HG02623 (cell line): ENCODE results near the gene BABAM1.

Source experiments
- ATAC-seq: cut with Tn5 transposase; IDR thresholded peaks from one replicate; pipeline ENCODE4 v1.9.1; 2021; ENCODE audit warnings: moderate library complexity; ENCODE audit not compliant: unreplicated experiment

The BABAM1 gene

DNA sequence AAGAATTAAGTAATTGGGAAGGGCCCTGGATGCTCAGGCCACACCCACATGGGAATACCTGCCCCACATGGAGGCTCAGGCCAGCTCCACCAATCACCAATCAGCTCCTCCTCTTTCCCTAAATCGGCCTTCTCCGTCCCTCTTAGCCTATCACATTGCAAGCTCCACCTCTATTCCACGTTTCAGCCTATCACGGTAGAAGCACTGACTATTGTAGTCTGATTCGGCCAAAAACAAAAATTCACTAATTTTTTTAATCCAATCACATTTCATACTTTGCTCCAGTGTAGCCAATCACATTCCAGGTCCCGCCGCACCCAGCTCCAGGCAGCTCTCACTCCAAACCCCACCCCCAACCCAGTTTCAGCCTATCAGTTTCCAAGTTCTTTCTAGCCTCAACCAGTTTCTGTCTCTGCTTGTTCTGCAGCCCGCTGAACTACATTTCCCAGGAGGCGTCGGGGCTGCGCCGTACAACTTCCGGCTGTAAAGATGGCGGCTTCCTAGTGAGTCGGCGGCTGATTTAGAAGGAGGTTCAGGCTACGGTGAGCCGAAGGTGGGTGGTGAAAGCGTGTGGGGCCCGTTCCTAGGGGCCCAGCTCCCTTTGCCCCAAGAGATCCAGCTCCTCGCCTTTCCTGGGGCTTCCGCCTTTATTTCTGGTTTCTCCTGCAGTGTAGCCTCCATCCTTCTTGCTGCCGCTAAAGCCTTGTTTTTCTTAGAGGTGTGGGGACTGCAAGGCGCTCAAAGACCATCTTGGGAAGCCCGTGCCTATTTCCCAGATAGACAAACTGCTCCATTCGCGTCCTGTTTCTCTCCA is at the start of gene BABAM1:
Gene BABAM1, plus strand, starts transcription at position 469 of the 814 bp plus-strand sequence. CDS start 1,364 bp downstream, outside the sequence.
- ATAC-seq, result peak; percentile 88

- no peak for ATAC-seq
Measured at GRCh38 chr19:17219286-17219685, 48.0 kb upstream of the BABAM1 start.

DNA sequence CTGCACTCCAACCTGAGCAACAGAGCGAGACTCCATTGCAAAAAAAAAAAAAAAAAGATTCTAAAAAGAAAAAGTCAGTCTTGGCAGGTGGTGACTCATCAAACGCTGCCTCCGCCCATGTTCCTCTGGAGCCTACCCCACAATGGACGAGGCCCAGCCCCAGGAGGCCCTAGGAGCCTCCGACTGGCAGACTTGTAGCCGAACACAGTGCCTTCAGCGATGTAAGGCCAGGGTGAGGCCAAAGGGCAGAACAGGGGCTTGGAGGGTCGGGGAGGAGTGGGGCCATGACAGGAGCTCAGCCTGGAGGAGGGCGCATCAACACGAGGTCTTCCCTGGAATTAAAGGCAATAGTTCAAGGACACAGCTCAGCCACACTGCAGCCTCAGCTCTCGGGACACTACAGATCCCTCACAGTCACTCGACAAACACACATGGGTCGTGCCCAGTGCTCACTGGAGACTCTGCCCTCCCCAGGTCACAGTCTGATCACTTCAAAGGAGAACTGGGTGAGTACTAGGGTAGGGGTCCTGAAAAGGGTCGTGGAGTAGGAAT is 47.0 kb upstream of the BABAM1 start:
- no peak for ATAC-seq

DNA sequence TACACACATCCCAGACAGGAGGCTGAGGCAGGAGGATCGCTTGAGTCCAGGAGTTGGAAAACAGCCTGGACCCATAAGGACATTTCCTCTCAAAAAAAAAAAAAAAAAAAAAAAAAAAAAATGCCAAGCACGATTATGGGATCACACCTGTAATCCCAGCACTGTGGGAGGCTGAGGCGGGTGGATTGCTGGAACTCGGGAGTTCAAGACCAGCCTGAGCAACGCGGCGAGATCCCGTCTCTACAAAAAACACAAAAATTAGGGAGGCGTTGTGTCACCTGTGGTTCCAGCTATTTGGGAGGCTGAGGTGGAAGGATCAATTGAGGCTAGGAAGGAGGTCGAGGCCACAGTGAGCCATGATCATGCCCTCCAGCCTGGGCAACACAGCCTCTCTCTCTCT is 42.2 kb upstream of the BABAM1 start:
- ATAC-seq, result no peak

DNA sequence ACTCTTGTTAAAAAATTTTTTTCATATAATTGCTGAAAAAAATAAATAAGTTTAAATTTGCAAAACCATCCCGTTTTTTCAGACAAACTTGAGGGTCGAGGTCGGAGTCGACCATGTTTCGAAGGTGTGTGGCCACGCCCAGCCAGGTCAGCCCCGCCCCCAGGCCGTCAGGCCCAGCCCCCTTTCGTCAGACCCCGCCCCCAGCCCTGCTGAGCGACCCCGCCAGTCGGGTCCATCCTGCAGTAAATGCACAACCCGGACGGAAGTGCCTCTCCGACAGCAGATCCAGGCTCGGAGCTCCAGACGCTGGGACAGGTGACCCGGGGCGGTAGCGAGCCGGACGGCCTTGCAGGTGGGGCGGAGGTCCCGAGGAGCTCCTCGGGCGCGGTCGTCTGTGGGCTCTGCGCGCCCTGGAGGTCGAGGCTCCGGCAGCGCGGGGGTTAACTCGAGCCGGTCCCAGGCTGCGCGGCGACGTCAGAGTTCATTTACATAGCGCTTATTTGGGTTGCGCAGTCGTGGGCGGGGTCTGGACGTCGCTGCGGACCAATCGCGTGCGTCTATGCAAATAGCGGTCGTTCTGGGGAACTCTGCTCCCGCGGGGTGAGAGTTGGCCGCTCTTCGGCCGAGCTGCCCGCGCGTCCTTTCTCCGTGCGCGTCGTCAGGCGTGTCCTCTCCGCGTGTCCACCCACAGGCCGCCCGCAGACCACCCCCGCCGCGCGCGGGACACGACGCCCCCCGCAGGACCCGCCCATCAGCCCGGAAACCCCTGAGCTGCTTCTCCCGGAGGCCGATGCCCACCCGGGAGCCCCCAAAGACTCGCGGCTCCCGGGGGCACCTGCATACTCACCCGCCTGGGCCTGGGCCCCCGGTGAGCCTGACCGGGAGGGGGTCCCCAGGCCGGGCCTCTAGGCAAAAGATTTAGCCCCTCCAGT is 41.0 kb upstream of the BABAM1 start, which contains the start of gene OCEL1:
Gene OCEL1, plus strand, starts transcription at position 225 of the 932 bp plus-strand sequence. Its CDS starts 22 bp downstream, at position 247.
- peak; percentile 85 for ATAC-seq

GRCh38 chr19:17227798-17228367 is 39.4 kb upstream of the BABAM1 start:
- no peak for ATAC-seq

DNA sequence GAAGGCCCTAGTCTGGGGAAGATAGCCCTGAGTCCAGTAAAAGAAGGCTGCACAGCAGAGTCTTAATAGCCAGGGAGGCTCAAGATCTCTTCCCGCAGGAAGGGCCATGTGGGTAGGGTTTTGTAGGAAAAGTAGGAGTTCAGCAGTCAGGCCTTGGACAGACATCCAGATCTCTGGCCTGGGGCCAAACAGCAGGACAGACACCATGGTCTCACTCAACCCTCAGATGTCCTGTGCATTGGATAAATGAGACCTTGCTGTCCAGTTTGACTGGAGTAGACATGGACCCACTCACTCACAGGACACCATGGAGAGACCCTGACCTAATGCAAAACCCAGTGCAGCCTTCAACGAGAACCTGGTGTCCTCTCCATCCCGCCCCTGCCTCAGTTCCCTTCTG is 37.4 kb upstream of the BABAM1 start:
- no peak for ATAC-seq

DNA sequence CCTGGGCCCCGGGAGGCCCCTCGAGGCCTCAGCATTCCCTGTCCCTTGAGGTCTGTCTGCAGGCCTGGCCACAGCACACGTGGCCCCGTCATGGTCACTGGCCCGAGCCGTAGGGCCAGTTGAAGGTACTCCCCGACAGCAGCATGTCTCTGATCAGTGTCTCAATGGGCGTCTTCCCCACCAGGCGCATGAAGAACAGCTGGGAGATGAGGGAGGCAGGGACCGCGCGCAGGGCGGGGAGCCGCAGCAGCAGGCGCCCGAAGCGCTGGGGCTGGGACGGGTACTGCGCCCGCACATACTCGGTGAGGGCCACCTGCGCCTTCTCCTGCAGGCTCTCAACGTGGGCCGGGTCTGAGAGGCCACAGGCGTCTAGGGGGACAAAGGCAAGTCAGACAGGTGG is 35.0 kb upstream of the BABAM1 start:
- no peak for ATAC-seq

DNA sequence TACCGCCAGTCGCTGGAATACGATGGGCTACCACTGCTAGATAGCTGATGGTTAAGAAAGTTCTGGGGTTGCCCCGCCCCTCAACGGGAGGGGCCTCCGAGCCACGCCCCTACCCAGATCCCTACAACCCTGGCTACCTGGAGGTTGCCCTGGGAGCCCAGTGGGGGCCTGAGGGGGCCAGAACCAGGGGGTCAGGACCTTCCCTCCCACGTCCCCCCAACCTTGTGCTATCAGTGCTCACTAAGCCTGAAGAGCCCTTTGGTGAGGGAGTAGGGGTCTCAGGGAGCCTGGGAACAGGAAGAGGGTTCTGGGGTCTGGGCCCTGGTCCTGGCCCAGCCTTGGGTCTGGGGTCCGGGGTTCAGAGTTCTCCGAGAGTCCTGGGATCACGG is 32.3 kb upstream of the BABAM1 start:
- no peak for ATAC-seq

DNA sequence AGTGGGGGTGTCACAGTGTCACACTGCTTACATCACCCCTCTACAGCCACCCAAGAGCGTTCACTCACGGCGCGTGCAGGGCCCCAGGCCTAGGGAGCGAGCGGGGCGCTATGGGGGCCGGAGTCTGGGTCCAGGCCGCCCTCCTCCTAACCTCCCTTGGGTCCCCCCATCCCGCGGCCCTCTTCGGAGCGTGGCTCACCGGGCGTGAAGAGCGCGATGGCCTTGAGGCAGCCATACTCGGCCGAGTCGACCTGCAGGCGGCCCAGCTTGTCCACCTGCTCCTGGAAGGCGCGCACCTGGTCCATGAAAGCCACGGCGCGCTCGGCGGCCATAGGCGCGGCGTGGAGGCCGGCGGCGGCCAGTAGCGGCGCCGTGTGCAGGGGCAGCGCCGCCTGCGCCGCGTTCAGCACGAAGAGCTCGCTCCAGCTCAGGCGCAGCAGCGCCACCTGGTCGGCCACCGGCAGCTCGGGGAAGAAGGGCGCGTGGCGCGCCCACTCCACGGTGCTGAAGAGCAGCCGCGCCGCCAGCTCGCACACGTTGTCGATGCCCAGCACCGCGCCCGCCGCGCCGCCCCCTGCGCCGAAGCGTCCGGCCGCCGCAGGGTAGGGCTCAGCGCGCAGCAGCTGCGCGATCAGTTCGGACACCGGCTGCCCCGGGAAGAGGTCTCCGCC is 31.8 kb upstream of the BABAM1 start:
- ATAC-seq, result no peak

- no peak for ATAC-seq
Measured at GRCh38 chr19:17235971-17236777, 31.1 kb upstream of the BABAM1 start.

DNA sequence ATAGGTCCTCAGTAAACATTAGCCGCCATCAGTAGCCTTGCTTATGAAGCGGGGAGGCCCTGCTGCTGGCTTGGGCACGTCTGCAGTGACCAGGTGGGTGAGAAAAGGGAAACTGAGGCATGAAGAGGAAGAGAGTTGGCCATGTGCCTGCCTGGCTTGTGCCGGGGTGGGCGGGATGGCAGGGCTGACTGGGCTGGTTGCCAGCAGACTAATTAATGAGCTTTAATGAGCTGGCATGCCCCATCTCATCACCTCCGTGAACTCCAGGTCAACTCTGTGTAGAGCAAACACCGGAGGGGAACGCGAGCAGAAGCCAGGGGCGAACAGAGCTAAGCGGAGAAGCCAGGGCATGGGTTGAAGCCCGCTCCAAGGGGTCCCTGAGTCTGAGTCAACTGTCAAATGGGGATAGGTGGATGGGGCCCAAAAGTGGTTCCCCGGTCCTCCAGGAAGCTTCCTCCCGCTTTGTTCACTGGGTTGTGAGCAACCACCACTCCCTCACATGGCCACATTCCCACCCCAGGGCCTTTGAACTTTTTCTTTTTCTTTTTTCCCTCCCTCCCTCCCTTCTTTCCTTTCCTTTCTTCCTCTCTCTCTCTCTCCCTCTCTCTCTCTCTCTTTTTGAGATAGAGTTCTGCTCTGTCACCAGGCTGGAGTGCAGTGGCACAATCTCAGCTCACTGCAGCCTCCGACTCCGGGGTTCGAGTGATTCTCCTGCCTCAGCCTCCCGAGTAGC is 30.3 kb upstream of the BABAM1 start:
- ATAC-seq, result no peak

DNA sequence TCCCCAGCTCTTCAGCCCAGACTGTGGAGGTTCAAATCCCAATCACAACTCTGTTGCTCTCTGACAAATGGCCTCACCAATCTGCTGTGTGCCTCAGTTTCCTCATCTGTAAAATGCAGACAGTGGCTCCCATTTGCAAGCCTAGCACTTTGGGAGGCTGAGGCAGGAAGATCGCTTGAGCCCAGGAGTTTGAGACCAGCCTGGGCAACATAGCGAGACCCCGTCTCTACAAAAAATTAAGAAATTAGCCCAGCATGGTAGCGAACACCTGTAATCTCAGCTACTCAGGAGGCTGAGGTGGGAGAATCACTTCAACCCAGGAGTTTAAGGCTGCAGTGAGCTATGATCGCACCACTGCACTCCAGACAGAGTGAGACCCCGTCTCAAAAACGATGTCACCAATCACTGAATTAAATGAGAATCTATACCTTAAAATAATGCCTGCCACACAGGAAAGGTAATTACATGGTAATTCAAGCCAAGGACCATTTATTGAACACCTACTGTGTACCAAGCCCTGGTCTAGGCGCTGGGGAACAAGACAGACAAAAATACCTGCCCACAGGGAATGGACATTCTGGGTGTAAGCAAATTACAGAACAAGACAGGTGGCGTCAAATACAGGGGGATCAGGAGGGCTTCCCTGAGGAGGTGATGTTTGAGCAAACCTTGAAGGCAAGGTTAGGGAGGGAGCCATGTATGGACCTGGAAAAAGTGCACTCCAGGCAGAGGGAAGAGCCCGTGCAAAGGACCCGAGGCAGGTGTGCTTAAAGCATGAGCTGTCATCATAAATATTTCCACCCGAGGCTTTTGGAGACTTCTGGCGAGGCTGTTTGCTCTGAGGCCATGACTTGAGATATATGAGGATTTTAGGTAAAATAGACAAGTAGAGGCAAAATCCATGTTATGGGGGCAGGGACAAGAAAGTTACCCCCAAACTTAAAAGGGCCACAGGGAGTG is 29.2 kb upstream of the BABAM1 start:
- ATAC-seq, result no peak

GRCh38 chr19:17240062-17240752 is 27.0 kb upstream of the BABAM1 start:
- ATAC-seq, result no peak

DNA sequence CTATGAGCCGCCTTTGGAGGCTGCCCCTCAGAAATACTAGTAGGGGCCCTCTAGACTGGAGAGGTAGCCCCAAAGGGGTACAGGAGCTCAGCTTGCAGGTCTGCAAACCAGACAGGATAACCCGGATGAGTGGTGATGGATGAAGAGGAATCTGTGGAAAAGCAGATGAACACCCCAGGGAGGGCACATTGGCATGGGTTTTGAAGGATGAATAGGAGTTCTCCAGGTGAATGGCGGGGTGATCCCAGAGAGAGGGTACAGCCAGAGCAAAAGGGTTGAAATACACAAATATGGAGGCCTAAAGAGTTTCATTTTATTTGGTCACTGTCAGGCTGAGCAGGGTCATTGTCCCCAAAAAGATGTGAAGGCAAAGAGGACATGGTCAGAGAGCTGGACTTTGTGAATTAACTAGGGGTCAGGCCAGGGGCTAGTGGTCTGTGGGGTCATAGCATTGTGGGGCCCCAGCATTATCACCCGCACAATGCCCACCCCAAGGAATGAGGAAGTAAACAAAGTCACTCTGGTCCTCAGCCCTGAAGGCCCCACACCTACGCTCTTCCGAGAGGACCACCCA is 26.3 kb upstream of the BABAM1 start:
- ATAC-seq, result no peak

GRCh38 chr19:17242431-17243208 is 24.6 kb upstream of the BABAM1 start:
- no peak for ATAC-seq
